Colon (tissue), 2 donors: ENCODE measurements around the gene TMPRSS6.

ENCODE experiments used
- FAIRE-seq: peaks from 2 replicates; lab custom pipeline; 2012; peaks lifted over from hg19 to GRCh38; lab: Jason Lieb, UNC
- donor health status: control.
- donor health status: control.

TMPRSS6 gene

DNA sequence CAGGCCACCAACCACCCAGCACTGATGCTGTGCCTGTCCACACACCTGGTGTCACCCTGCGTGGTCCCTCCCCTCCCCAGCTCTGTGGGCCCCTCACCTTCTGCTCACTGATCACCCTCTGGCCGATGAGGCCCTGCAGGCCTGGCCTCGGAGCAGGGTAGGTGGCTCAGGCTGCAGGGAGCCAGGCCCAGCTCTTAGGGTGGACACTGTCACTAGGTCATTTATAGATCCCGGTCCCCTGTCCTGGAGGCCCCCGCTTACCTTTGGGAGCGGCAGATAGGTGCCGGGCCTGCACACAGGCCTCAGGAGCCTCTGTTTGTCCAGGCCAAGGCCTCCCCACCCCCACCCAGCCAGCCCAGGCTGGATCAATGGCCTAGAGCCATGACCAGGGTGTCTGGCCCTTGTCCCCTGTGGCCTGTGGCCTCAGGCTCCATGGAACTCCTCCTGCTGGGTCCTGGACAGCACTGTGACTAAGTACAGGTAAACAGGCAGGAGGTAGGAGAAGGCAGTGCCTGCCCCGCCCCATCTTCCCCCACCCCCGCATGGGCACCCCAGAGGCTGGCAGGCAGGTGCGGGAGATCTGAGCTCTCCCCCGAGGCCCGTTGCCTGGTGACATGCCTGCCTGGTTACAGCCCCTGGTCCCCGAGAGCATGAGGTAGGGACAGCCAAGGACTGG is at the start of gene TMPRSS6:
Gene TMPRSS6 (minus strand): TSS at position 472 of the 676 bp plus-strand sequence. CDS start 6,296 bp downstream, outside the sequence.
- FAIRE-seq = no peak

DNA sequence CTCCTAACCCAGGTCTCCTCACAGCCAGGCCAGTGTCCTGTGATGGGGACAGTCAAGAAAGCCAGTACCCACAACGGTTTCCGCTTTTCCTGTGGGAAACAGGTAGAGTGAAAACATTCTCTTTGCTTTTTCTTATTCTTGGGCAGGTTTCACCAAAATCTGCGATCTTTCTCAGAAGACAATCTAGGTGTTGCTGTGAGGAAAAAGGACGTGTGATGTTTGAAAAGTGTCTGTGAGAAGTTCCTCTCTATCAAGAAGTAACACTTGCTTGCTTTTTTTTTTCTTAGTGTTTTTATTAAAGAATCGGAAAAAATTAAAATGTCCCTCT is 49.4 kb upstream of the TMPRSS6 start:
- no peak for FAIRE-seq

DNA sequence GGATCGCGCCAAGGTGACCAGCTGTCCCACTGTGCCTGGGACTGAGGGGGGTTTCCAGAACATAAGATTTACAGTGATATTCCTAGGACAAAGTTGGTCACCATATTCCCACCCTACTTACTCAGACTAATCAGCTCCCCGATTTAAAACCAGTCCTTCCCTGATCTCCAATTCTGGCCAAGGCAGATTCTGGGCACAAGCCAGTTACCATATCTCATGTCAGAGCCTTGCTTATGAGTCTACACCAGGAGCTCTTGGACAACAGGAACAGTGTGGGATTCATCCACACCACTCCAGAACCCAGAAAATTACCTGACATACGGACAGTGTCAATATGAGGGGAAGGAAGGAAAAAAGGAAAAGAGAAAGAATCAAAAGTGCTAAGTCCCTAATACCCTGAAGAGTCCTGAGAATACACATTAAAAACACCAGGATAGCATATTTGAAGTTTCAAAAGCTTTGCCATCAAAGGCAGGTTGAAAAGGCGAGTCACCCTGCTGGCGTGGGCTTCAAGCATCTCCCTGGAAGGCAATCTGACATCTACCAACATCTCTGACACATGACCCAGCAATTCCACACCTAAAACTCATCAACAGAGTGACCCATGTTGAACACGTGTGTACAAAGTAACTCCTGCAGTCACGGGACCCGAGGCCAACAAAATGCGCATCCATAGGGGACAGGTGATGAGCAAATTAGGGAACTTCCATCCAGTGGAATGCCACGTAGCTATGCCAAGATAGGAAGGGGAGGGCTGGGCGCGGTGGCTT is 48.2 kb upstream of the TMPRSS6 start:
- no peak for FAIRE-seq

DNA sequence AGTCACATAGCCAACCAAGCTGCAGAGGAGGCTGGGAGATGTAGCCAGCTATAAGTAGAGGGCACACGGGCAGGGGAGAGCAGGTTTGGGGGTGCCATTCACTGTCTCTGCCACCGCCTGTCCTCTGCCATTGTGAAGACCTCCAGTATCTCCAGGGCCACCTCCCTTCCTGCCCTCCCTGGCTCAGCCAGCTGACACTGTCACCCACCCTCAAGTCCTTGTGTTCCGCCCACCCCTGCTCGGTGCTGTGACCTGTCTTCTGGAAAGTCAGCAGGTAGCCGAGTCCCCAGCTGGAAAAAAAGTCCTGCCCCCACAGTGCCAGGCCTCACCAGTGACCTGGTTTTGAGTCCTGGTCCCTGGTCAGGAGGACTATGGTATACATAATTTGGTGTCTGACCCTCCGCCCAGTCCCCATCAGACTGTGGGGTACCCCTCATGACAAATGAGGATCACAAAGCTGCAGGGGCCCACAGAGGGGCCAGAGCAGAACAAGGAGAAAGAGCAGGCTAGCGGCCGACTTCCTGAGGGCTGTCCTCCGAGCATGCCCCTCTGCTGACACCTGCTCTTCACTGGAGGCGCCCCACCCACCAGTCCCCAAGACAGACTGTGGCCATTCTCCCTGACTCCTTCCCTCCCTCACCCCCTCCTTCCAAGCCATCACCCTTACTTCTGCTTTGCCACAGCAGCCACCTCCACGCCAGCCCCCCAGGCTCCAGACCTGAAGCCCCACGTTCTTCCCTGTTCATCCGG is 47.3 kb upstream of the TMPRSS6 start:
- no peak for FAIRE-seq

DNA sequence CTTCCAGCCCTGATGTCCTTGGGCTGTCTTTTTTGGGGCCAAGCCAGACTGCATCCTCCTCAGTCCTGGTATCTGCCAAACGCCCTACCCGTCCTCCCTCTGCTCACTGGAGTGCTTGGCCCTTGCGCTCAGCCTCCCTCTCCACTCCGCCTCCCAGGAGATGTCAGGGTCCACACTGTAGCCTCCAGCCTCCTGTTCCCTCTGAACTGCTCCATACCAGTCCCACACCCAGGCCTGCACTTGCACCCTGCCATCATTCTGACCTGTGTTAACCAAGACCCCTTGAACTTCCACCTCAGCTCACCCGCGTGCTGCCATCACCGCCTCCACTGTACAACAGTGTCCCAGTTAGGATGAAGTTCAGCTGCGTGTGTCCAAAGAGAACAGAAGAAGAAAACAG is 46.5 kb upstream of the TMPRSS6 start:
- FAIRE-seq = no peak

DNA sequence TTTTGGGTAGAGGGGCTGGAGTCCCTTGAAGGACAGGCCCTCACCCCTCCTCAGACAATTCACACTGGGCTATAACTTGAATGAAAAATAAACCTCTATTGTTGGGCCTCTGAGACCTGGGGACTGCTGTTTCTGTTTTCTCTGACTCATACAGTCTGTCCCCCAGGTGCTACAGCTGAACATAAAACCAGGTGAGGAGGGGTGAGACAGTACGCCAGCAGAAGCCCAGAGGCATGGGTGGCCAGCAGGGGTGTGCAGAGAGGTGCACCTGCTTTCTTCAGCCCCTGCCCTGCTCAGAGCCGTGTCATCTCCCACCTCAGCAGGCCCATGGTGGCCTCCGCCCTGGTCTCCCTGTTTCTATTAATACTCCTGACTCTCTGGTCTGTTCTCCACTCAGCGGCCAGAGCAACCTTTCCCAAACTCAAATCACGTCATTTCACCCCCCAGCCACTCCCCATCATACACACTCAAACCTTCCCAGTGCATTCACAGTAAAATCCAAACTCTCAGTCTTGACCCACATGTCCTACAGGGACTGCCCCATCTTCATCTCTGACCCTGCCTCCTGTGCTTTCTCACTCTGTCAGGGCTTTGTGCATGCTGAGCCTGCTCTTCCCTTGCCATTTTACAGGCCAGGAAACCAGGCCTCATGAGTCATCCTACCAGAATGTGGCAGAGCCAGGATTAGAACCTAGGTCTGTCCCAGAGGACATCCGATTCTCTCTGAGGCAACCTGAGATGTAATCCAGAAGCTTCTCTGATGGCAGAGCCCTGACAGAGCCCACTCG is 45.6 kb upstream of the TMPRSS6 start:
- no peak for FAIRE-seq

DNA sequence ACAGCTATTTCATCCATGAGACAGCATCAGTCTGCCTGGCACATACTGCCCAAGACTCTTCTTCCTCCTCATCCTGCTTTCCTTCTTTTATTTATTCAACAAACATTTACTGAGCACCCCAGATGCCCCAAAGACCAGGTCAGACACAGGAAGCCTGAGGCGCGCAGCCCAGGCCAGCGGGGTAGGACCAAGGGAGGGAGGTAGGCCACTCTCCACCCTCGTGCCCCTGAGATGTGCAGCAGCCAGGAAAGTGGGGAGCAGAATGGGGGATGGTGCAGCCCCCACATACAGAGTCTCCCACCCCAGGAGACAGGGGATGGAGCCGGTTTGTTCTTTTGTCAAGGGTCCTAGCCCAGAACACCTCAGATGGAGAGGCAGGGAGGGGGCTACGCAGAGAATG is 44.4 kb upstream of the TMPRSS6 start:
- FAIRE-seq = no peak

DNA sequence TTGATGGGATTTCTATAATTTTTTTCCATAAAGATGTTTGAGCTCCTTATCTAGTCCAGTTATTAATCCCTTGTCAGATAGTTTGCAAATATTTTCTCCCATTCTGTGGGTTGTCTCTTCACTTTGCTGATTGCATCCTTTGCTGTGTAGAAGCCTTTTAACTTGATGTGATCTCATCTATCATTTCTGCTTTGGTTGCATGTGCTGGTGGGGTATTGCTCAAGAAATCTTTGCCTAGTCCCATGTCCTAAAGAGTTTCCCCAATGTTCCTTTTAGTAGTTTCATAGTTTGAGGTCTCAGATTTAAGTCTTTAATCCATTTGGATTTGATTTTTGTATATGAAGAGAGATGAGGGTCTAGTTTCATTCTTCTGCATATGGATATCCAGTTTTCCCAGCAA is 41.9 kb upstream of the TMPRSS6 start:
- FAIRE-seq = no peak

DNA sequence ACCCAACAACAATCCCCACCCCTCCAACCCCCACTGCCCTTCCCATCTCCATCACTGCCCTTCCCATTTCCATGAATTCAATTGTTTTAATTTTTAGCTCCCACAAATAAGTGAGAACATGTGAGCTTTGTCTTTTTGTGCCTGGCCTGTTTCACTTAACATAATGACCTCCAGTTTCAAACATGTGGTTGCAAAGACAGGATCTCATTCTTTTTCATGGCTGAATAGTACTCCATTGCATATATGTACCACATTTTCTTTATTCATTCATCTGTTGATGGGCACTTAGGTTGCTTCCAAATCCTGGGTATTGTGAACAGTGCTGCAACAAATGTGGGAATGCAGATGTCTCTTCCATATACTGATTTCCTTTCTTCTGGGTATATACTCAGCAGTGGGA is 41.2 kb upstream of the TMPRSS6 start:
- FAIRE-seq = no peak

DNA sequence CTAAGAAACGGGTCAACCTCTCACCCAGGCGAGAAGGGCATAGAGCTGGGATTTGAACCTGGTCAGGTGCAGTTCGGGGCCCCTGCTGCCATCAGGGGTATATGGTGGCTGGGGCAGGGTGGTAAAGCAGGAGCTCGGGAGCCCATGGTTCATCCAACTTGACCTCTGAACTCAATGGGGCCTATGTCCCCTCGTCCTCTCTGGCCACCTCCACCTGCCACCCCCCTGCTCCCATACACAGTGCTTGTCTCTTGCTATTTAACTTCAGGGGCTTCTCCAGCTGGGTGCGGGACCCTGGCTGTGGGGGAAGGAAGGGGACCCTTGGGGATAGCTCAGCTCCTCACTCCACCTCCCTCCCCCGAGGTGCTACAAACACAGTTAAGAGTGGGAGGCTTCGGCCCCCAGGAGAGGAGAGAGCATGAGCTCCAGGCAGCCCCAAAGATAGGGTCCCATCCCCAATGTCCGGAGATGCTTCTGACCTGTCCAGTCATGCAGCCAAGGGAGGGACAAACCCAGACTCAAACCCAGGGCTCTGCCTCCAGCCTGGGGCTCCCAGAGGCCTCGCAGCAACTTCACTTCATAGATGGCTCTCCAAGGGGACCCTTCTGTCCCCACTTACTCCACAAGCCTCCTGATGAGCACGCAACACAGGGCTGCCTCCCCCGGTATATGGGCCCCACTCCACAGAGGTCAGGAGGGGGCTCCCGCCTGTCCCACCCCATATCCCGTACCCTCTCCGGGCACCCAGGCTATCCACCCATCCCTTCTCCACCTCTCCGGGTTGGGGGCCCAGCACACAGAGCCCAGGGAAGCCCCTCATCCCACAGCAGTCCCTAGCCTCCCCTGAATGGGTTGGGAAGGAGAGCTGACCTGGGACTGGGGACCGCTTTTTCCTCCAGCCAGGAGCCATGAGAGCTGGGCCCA is 39.5 kb upstream of the TMPRSS6 start:
- FAIRE-seq = no peak

DNA sequence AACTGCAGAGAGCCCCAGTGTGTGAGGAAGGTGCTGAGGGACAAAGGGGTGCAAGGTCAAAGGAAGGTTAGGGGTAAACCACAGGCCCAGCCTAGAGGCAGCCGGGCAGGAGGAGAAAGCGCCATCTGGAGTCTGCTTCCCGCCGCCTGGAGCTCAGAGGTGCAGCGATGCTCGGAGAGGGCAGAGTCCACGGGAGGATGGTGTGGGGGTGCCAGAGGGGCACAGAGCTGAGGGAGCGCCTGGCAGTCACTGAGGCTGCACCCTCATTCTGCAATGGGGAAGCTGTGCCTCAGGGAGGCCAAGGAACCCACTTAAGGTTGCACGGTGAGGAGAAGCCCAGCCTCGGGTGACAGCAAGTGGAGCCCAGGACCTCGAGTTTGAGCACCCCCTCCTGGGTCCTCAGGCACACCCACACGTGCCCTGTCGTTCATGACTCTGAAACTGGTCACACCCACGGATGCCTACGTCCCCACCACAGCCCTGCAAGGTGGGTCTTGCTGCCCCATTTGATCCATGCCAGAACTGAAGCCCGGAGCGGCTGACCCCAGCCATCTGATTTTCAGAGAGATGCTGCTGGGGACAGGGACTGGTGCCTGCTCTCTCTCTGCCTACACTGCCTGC is 38.6 kb upstream of the TMPRSS6 start:
- FAIRE-seq = no peak

DNA sequence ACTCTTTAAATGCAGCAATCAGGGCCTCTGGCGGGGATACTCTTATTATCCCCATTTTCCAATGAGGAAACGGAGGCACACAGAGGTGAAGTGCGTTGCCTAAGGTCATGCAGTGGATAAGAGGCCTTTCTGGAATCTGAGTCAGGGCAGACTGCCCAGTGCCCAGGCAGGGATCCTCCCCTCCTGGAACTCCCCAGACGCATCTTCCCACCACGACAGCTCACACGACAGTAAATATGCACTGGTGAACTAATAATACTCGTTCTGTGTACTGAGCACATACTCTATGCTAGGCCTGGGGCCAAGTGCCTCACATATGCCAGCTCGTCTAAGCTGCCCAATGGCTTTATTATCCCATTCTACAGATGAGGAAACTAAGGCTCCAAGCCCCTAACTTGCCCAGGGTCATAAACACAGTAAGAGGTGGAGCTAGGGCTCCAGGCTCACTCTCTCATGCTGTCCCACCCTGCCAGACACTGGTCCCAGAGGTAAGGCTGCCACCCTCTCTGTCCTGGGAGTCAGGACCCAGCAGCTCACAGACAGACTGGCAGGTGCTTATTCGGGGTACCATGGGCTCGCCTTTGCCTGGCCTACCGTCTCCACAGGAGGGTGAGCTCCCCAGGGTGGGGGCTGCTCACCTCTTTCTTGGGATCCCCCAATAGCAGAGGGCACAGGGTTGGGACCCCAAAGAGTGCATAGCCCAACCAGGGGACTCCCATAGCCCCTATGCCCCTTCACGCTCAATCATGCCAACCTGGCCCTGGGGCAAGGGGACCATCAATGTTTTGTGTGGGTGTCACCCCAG is 37.9 kb upstream of the TMPRSS6 start:
- no peak for FAIRE-seq

DNA sequence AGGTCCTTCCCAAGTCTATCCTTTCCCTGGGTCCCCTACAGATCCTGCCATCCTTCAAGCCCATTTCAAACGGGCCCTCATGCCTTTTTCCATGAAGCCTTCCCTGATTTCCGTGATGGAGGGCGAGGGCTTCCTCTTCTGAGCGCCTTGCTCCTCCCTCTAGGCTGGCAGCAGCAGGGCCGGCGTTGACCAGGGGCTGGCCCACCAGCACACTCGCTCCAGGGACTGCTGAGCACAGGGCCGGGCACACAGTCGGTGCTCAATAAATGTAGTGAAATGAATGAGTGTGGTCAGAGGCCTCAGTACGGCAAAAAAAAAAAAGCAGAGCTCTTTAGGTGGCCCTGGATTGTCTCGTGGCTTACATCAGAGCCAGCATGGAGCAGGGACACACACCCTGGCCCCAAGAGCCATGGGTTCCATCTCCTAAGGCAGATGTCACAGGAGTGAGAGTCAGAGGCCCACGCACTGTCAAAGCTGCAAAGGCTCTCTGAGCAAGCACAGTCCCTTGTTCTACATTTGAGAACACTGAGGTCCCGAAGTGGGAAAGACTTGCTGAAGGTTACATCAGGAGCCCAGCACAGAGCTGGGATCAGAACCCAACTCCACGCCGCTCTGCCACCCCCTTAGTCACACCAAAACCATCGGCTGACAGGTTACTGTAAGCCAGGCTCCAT is 37.1 kb upstream of the TMPRSS6 start:
- no peak for FAIRE-seq

DNA sequence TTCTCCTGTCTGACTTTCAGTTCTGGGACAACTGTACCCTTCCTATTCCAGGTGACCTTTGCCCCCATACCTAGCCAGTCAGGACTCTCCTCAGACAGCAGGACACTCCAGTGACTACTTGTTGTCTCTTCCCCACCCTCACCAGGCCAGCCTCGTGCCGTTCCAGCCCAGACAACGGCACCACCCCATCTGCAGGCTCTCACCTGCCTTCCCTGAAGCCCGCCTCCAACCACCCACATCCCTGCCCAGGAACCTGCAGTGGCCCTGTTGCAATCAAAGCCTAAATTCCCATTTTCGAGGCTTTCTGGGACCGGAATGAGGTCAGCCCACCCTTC is 36.5 kb upstream of the TMPRSS6 start:
- no peak for FAIRE-seq

DNA sequence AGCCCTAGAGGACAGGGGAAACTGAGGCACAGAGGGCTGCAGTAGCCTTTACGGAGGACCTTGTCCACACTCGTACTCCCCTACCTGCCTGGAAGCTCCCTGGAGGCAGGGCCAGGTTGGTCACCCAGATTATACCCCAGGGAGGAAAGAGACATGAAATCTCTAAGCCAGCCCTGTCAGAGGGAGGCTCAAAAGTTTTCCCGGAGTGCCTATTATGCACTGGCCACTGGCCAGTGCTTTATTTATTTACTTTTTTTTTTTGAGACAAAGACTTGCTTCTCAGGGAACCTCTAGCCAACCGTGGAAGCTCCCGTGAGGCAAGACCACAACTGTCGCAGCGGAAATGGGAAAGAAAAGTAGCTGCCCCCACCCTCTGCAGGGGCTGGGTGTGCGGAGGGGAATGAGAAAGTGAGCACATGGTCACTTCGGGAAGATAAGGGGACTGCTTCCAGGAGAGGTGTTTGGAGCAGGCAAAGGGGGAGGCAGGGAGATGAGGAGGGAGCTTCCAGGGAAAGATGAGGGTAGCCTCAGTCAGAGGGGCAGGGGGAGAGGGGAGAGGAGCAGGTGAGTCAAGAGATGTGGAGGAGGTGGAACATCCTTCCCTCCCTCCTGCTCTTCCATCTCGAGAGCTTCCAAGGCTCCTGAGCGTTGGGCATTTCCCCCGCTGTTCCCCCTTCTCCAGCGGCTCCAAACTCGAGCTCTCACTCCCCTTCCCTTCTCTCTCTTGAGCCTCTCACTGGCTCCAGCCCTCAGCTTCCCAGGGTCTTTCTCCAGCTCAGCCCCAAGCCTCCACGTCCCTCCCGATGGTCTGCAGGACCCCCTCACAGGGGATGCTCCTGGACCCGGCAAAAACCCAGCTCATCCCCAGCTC is 35.9 kb upstream of the TMPRSS6 start:
- no peak for FAIRE-seq

DNA sequence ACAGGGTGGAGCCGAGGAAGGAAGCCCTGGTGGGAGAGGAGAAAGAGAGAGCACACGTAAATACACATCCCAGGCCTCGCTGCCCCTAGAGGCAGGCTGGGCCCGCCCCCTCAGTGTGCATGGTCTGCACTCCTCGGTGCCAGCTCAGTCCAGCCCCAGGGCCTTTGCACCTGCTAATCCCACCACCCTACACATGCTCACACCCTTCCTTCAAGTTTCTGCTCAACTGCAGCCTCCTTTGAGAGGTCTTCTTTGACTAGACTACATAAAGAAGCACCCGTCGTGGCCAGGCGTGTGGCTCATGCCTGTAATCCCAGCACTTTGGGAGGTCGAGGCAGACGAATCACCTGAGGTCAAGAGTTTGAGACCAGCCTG is 34.7 kb upstream of the TMPRSS6 start:
- FAIRE-seq = no peak

DNA sequence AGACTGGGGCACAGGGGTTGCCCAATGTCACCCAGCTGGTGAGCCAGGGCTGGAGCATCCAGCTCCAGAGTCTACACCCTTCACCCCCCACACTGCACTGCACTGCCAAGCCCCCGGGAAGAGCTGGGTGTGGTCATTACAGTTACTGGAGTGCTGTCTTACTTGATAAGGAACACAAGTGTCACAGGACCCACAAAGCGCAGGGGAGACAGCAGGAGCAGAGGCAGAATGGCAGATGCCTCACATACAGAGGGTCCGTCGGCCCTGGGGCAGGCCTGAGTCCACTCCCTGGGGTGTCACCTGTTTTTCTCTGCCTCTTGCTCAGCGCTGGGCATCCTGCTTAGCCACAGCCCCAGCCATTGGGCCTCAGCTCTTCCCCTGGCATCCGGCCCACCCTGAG is 32.5 kb upstream of the TMPRSS6 start:
- no peak for FAIRE-seq

DNA sequence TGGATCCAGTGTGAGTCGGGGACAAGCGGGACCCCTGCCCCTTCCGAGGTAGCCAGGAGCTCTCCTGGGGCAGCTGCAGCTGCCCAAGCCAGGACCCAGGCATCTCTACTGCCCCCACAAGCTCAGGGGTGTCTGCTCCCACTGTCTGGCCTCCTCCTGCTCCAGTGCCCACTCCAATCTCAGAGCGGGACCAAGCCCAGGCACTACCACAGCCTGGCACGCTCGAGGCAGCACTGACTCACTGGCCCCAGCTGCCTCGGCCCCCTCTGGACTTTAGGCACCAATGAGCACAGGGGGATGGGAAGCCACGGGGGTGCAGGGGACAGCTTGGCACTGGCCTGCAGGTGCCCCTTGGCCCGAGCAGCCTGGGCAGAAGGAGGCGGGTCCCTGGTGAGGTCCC is 32.0 kb upstream of the TMPRSS6 start:
- FAIRE-seq = no peak
